ENCODE measurements around the gene TMEM116.
"Not testable (repeated sequence)": the region's sequence is repeated elsewhere in the genome, so short reads cannot be mapped to it uniquely, and the experiment has no call there.

The TMEM116 gene

DNA sequence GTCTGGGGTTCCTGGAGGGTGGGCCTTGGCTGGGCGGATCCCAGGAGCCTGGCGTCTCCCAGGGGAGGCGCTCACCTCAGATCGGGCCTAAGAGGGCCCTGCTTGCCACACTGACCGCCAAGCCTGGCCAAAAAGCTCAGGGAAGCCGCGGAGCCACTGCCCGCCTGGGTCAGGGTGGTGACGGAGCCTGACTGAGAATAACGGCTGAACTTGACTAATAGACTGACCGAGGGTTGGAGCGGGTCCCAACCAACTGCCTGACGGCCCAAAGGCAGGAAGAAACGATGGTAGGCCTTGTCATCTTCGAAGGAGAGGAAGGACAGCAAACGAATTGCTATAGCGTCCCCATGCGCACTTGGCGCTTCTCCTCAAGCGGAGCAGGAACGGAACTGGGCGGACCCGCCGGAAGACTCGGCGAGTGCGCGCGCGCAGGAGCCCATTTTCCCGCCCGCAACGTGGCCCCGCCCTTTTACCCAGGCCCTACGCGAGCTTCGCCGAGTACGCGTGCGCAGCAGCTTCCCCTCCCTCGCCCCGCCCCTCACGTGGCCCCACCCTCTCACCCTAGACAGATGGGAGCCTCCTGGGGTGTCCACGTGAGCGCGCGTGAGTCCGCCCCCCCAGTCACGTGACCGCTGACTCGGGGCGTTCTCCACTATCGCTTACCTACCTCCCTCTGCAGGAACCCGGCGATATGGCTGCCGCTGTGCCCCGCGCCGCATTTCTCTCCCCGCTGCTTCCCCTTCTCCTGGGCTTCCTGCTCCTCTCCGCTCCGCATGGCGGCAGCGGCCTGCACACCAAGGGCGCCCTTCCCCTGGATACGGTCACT is at the start of gene TMEM116, which contains the start of gene ERP29:
Gene TMEM116, minus strand, starts transcription at position 391 of the 826 bp plus-strand sequence. CDS start 7,895 bp downstream, outside the sequence.
Gene ERP29, plus strand, starts transcription at position 652 of the 826 bp plus-strand sequence. Its CDS starts 40 bp downstream, at position 692.
- peak; percentile 99 for DNase-seq

DNA sequence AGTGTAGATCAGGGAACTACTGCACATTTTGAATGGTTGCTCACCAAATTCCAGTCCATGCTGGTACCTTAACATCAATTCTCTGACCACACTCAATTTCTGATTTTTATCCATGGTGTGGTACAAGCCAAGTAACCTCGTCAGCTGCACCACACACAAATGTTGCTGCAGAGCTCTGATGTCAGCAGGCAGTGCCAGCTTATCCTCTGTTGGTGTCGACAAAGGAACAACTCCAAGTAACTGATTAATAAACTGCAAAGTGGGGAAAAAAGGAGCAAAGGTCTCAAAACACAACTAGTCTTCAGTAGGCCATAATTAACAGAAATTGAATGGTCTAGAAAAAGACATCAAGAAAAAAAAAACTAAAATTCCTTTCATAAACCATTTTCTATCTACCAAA is 48.2 kb upstream of the TMEM116 start:
- no peak for DNase-seq

DNA sequence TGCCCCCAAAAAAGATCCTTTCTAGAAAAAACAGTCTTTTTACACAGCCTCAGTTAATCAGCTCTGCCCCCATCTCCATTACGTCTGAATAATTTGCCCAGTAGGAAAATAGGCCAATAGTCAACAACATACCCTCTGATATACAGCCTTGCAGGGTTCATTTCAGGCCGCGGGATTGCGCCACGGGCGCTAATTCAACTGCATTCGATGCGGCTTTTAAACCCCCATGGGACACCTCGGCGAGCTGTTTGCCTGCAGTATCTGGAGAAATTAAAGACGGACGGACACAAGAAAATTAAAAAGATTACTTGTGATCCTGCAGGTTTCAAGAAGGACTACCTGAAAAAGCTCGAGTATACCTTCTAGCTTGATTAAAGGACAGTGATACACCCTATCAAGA is 36.4 kb upstream of the TMEM116 start:
- DNase-seq: no peak

DNA sequence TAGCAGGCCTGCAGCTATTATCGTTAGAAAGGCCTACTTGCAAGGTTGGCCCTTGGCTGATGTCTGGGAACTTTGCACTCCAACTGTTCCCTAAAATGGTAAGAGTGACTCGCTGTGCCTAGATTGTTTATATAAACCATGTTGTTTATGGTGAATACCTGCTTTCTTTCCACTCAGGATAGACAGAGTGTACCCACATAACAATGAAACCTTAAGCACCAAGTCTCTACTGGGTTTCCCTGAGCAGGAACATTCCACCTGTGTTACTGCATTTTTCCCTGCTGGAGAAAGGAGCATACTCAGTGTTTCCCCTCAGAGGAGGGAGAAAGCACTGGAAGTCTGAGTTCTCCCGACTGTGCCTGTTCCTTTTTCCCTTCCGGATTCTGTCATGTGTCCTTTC is 33.0 kb upstream of the TMEM116 start:
- no peak for DNase-seq

DNA sequence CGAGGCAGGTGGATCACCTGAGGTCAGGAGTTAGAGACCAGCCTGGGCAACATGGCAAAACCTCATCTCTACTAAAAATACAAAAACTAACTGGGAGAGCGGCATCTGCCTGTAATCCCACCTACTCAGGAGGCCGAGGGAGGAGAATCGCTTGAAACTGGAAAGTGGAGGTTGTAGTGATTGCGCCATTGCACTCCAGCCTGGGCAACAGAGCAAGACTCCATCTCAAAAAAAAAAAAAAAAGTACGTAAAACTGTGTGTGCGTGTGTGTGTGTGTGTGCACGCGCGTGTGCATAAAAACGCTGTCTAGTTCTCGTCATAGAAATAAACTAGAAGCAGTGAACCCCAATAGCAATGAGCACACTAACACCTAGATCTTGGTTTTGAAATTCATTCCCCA is 23.6 kb upstream of the TMEM116 start:
- DNase-seq: not testable (repeated sequence)

DNA sequence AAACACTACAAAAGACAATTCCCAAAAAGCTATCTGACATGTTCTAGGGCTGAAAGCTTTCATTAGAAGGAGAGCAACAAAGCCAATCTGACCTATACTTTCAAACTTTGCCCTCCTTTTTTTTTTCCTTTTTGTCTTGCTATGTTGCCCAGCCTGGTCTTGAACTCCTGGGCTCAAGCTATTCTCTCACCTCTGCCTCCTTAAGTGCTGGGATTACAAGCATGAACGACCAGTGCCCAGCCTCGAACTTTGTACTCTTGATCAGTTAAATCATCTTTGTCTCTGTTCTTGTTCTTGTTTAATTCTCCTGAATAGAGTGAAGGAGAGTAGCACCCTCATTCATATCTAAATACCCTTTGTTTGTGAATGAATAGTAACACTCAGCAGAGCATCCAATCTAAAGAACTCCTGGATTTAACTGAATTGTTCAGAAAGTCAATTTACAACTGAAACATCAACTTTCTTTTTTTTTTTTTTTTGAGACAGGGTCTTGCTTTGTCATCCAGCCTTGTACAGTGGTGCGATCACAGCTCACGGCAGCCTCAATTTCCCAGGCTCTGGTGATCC is 22.3 kb upstream of the TMEM116 start:
- DNase-seq: no peak

DNA sequence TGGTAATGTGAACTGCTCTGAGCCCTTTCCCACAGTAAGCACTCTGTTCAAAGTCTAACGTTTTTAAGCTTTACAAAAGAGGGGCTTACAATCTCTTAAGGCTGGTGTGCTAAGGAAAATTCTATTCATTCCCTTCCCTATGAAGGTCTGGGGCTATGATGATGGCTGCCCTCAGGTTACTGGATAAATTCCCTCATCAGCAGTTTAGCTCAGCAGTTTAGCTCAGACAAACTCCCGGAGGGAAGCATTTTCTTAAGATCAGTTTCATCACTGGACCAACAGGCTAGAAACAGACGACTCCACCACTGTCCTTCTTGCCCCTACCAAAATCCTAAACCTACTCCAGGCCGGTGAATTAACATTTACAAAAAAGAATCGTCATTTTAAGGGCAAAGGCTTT is 19.3 kb upstream of the TMEM116 start:
- no peak for DNase-seq

DNA sequence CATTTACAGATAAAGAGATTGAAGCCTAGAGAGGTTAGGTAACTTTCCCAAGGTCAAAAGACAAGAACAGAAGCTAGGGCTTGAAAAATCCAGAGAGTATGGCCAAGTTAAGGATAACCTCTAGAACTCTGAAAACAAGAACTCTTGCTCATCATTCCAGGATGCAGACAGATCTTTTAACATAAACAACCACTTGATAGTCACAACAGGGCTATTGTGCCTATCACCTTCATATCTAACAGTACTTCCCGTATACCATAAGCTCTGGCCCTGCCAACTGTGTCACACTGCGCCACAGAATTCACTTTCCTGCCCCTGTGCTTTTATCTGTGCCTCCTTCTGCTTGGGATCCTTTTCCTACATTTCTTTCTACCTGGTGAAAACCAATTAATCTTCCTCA is 18.5 kb upstream of the TMEM116 start:
- no peak for DNase-seq

DNA sequence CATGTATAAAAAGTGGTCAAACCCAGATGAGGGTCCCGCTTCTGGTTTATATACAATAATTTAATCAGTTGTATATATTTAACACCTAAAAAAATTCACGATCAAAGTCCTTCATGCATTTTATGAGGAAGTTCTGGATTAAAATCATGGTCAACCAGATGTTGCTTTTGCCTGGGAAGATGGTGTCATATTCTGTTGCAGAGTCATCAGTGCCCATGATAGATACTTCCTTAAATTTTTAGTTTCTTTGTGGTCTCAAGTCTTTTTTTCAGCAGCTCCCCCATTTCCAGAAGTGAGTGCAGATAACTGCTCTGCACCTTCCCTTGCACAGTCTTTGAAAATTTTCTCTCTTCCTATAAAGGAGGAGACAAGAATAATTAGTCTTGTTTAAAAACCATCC is 16.3 kb upstream of the TMEM116 start:
- DNase-seq: no peak

DNA sequence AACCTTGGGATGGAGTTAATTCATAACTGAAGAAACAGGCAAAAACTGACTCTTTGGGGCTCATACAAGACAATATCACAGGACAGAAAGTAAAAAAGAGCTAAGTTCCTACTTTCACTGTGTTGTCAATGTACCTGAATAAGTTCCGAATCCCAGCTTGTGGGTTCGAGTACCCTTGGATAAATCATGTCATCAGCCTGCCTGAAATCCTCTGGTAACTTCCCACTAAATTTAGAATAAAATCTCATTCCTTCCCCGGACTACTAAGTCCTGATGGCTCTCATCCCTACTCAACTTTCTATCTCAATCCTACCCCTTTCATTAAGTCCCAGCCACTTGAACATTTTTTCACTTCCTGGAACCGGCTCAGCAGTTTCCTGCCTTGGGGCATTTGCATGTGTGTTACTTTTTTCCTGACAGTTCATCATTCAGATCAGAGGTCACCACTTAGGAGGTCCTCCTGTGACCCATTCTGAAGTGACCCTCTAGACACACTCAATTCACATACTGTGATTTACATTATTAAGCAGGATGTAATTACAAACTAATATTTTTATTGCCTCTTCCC is 12.9 kb upstream of the TMEM116 start:
- DNase-seq: no peak

GRCh38 chr12:112023759-112024396 is 10.9 kb upstream of the TMEM116 start:
- DNase-seq: no peak

DNA sequence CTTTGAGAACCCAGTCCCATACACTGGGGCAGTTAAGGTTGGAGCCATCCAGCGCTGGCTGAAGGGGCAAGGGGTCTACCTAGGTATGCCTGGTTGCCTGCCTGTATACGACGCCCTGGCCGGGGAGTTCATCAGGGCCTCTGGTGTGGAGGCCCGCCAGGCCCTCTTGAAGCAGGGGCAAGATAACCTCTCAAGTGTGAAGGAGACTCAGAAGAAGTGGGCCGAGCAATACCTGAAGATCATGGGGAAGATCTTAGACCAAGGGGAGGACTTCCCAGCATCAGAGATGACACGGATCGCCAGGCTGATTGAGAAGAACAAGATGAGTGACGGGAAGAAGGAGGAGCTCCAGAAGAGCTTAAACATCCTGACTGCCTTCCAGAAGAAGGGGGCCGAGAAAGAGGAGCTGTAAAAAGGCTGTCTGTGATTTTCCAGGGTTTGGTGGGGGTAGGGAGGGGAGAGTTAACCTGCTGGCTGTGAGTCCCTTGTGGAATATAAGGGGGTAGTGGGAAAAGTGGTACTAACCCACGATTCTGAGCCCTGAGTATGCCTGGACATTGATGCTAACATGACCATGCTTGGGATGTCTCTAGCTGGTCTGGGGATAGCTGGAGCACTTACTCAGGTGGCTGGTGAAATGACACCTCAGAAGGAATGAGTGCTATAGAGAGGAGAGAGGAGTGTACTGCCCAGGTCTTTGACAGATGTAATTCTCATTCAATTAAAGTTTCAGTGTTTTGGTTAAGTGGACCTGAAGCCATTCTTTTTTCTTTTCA is 9.5 kb upstream of the TMEM116 start:
- no peak for DNase-seq

- DNase-seq: no peak
Measured at GRCh38 chr12:112020947-112021457, 8.0 kb upstream of the TMEM116 start.

DNA sequence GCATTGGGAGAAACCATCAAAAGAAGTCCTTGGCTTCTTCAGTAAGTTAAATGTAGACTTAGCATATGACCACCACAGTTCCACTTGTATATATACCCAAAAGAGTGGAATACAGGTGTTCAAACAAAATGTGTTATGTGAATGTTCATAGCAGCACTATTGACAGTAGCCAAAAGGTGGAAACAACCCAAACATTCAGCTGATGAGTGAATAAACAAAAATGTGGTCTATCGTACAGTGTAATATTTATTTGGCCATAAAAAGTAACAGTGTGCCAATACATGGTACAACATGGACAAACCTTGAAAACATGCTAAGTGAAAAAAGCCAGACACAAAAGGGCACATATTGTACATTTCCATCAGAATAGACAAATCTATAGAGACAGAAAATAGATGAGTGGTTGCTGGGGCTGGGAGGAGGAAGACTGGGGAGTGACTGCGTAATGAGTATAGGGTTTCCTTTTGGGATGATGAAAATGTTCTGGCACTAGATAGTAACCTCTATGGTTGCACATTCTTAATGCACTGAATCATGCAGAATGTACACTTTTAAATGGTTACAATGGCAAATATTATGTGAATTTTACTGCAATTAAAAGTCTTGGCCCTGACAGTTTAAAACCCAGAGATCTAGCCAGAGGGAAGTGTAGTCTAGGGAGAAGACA is 5.7 kb upstream of the TMEM116 start:
- DNase-seq: peak; percentile 89

DNA sequence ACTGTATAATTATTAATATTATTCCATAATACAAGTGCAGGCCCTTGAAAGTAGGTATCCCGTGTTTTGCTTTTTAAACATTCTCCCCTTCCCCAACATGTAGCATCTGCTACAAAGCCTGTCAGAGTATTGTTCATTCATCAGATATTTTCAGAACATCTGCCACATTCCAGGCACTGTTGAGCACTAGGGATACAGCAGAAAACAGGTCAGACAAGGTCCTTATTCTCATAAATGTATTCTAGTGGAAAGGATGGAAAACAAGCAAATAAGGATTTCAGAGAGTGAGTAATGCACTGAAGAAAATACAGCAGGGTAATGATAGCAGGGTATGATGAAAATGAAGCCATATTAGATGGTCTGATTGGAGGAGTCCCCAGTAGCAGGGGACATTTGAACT is 4.1 kb upstream of the TMEM116 start:
- DNase-seq: no peak

- no peak for DNase-seq
Measured at GRCh38 chr12:112015938-112016337, 3.0 kb upstream of the TMEM116 start.

- DNase-seq: peak; percentile 79
Measured at GRCh38 chr12:112013601-112014402, 837 bp upstream of the TMEM116 start.

DNA sequence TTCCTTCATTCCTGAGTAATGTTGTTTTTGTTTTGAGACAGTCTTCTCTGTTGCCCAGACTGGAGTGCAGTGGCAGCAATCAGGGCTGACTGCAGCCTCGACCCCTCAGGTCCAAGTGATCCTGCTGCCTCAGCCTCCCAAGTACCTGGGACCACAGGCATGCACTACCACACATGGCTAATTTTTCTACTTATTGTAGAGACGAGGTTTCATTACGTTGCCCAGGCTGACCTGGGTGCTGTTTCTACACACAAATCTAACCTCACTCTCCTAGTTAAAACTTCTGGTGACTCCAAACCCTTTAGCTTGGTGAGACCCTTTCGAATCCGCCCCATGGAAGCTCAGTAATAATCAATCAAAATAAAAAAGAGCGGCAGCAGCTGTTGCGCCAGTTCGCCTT is 1.3 kb downstream of the TMEM116 start:
- DNase-seq: no peak

DNA sequence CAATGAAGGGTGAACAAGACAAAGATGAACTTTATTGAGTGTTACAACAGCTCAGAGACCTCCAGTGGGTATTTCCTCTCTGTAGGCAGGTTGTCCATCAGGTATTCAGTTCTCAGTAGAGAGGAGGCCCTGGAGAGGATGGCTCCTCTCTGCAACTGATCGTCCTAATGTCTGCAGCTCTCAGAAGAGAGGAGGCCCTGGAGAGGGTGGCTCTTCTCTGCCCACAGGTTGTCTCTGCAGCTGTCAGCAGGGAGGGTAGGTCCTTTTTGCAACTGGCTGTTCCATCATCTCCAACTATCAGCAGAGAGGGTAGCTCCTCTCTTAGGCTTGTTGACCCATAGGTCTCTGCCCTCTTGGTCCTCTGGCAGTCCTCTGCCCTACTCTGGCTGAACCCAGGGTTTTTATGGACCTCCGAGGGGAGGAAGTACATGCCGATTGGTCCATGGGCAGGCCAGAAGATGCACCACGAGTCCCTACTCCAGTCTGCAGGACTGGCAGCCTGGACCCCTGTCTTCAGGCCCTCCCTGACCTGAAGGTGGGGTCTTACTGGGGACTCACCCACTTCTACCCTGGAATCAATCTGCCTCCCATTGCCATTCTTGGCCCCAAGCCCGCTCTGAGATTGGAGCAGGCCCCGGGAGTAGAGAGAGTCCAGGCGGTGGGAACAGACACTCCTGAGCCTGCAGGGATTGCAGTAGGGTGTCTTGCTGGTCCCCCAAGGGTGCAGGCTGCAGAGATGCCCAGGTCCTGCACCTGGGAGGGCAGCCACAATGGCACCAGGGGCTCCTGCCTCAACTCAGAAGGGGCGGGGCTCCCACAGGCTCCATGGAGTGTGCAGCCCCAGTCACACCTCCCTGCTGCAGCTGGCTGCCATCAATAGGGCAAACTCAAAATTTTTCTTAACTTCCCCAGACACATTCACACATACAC is 2.3 kb downstream of the TMEM116 start:
- DNase-seq: no peak

GRCh38 chr12:112009596-112009995 is 3.4 kb downstream of the TMEM116 start:
- DNase-seq: not testable (repeated sequence)

Measured in fibroblast of skin of right biceps (primary cell).